GM11168 (cell line): Measurements from ENCODE around the gene RMC1.
"Not testable (repeated sequence)": the region's sequence is repeated elsewhere in the genome, so short reads cannot be mapped to it uniquely, and the experiment has no call there.

Experiments used
- in situ Hi-C: fragments of 300-500 bp; cut with MboI; formaldehyde crosslinking; loops from one replicate; pipeline ENCODE4 v1.12.0; 2022; ENCODE audit warnings: low sequenced_read_pairs; ENCODE audit not compliant: unreplicated experiment

RMC1 gene

DNA sequence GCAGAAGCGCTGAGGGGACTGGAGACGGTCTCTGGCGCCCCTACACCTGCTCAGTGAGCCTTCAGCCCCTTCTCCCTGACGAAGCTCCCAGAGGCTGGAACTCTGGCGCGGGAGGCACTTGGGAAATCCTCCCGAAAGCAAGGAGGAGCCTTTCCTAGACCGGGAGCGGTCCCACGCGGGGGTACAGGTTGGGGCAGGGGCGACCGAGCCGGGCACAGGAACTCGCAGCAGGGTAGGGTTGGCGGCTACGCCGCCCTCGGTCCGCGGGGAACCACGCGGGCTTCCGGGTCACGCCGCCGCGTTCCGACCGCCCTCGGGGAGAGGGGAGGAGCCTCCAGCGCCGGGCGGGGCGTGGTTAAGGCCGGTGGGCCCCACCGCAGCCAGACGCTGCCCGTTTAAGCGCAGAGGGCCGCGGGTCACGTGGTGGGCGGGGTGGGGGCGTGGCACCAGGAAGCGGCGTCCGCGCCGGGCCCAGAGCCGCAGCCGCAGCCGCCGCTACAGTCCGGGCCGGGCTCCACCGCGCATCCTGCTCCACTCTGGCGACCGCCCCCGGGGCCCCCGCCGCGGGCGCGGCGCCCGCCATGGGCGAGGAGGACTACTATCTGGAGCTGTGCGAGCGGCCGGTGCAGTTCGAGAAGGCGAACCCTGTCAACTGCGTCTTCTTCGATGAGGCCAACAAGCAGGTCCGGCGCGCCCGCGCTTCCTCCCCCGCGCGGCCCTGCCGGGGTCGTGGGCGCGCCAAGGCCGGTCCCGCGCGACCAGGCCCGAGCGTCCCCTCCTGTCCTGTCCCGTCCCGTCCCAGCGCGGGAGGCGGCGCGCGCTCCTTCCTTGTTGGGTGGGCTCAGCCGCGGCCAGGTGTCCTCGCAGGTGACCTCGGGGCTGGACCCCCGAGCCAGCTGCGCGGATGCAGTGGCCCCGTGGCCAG is at the start of gene RMC1:
Gene RMC1 (plus strand): TSS at position 474 of the 925 bp plus-strand sequence. CDS start 108 bp downstream, at position 582.
- in situ Hi-C loops, result no loop called here

- in situ Hi-C loops, result no loop called here
Observed at GRCh38 chr18:23453680-23454058, 49.6 kb upstream of the RMC1 start.

DNA sequence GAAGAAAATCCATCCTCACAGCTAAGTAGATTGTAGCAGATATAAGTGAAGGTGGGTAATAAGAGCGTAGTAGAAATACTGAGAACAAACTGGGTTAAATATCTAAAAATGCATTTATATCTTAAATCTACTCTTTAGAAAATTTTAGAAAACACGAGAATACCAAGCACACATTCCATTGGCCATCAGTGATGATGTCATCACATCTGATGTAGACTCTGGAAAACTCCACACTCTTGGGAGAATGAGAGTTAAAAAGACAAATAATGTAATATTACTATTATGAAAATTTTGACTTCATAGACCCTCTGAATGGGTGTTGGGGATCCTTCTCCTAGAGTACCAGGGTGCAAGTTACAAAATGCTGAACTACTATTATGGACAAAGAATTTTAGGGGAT is 46.5 kb upstream of the RMC1 start:
- in situ Hi-C loops, result no loop called here

DNA sequence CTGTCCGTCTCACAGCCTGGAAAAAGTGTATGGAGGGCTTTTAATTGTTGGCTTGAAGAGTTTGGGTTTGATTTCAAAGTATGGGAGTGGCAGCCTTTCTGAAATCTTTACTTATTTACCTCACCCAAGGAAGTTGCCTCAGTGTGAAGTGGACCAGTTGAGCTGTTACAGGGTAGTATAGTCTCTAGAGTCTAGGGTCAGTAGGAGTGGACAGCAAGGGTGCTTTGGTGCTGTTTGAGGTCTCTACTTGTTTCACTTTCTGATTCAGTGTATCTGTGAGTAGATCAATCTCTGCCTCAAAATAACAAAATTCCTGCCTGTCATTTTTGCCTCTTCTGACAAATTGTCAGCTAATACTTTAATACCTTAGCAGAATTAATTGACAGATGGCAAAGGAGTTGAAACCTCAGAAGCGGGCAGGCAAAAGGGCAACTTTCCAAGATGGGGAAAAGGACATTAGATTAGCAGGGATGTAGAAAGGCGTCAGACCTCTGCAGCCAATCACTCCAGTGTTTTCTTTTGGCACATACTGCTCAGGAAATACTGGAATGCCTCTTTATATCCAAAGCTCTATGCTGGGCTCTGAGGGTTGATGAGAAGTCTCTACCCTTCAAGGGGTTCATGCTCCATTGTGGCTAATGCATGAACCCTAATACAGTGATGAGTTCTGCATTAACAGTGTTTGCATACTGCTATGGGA is 44.3 kb upstream of the RMC1 start:
- in situ Hi-C loops, result no loop called here

DNA sequence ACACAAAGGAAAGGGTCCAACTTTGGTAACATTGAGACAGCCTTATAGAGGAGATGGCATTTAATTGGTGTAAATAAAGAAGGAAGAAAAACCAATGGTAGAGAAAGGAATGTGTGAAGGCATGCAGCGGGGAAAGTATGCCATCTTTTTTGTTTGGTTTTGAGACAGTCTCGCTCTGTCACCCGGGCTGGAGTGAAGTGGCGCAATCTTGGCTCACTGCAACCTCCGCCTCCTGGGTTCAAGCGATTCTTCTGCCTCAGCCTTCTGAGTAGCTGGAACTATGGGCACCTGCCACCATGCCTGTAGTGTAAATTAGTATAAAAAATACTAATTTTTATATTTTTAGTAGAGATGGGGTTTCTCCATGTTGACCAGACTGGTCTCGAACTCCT is 43.8 kb upstream of the RMC1 start:
- in situ Hi-C loops, result no loop called here

- in situ Hi-C loops, result no loop called here
Observed at GRCh38 chr18:23460285-23461273, 42.7 kb upstream of the RMC1 start.

- in situ Hi-C loops, result no loop called here
Observed at GRCh38 chr18:23462876-23463275, 40.4 kb upstream of the RMC1 start.

DNA sequence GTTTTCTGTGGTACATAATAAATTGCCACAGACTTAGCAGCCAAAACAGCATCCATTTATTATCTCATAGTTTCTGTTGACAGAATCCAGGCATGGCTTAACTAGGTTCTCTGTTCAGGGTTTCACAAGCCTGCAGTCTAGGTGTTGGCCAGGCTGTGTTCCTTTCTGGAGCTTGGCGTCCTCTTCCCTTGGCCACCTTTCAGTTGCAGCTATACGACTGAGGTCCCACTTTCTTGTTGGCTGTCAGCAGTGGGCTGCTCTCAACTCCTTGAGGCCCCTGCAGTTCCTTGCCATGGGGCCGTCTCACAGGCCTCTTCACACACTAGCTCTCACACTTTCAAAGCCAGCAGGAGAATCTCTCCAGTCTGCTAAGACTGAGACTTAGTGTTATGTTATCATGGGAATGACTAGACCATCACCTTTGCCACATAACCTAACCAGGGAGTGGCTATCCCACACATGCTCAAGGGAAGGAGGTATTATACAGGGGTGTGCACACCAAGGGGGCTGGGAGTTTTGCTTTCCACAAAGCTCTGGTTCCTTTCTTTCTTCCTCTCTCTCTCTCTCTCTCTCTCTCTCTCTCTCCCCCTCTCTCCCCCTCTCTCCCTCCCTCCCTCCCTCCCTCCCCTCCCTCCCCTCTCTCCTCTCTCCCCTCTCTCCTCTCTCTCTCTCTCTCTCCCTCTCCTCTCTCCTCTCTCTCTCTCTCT is 34.4 kb upstream of the RMC1 start:
- in situ Hi-C loops, result no loop called here

DNA sequence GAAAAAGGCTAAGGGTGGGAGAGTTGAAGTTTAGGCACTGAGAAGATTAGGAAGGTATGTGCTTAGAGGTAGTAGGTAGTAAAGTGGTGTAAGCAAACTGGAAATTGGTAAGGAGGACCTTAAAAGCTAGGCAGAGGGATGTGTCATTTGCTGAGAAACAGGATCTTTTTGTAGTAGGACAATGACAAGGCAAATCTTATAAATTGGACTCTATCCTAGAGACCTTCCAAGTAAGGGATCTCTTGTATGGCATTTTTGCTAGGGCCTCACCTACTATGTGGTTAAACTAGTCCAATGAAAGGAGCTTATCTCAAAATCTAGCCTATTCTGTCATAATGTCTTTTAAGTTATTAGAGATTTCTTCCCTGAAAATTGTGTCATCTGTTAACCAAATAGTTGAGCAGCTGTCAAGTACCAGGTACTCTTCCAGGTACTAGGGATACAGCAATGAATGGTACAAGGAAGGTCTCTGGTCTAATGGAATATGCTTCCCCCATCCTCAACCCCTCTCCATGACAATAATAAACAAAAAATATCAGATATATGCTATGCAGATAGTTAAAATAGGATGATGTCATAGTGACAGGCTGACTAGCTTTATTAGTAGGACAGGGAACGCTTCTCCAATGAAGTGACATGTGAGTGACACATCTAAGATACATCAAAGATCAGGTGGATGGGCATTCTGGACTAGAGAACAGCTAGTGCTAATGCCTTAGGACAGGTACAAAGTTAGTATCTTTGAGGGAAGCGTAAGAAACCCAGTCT is 32.5 kb upstream of the RMC1 start:
- in situ Hi-C loops, result no loop called here

GRCh38 chr18:23471486-23471885 is 31.8 kb upstream of the RMC1 start:
- in situ Hi-C loops, result no loop called here

- in situ Hi-C loops, result no loop called here
Observed at GRCh38 chr18:23479829-23480505, 23.3 kb upstream of the RMC1 start.

DNA sequence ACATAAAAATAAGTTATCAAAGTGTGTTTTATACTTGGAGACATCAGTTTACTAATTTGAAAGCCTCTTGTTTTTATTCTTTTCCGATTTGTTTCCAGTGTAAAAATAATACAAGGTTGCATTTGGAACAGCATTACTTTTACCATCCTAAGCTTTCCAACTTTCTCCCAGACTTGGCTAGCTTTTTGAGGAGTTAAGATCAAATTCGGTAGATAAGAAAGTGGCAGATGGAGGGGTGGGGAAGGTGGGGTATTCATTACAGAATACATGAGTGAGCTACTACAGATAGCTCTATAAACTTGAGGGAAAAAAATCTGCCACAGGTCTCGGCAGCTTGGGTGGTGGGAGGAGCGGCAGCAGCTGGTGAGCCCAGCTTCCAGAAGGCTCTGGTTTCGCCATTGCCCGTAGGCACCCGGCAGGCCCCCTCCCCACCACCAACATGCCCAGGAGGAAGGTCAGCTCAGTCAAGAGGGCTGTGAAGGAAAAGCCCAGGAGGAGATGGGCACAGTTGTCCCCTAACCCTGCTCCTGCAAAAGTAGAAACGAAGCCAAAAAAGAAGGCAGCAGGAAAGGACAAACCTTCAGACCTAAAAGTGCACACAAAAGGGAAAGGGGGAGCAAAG is 18.6 kb upstream of the RMC1 start:
- in situ Hi-C loops, result no loop called here

GRCh38 chr18:23485386-23485785 is 17.9 kb upstream of the RMC1 start:
- in situ Hi-C loops, result no loop called here

DNA sequence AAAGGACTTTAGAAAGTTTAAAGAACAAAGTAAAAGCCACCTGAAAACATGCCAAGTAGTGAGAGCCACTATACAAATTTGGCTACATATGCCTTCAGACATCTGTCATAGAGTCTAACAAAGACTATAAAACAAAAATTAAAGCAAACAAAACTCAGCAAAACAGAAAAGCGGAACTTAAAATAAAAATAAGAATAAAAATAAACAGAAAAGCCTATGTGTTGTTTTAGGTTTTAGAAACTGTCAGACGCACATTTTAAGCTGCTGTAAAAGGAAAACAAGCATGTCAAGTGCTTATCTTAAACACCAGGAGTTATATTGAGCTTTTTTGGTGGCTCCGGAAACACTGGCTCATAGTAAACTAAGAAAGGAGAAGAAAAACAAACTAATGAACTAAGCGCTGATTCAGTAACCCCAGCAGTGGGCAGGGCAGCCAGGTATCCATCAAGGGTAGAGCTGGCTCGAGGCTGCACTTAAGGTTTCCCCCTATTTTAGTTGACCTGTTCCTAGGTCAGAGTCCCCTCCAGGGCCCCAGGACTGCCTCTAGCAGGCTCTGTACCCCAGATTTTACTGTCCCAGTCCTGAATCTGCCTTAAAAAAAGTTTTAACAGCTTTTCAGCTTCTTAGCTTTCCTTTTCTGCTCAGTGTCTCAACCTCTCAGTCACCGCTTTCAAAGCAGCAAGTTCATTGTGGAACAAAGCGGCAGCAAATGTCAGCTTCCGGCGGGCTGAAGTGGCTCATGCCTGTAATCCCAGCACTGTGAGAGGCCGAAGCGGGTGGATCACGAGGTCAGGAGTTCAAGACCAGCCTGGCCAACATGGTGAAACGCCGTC is 15.4 kb upstream of the RMC1 start:
- in situ Hi-C loops, result no loop called here

GRCh38 chr18:23489586-23489985 is 13.7 kb upstream of the RMC1 start:
- in situ Hi-C loops, result not testable (repeated sequence)

DNA sequence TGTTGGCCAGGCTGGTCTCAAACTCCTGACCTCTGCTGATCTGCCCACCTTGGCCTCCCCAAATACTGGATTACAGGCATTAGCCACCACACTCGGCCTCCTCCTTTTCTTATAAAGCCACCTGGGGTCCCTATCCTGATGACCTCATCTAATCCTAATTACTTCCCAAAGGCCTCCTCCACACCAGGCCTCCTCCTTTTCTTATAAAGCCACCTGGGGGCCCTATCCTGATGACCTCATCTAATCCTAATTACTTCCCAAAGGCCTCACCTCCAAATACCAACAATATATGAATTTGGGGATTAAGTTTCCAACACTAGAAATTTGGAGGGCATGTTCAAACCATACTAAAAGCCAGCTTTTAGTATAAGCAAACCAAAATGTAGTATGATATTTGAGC is 9.7 kb upstream of the RMC1 start:
- in situ Hi-C loops, result no loop called here

DNA sequence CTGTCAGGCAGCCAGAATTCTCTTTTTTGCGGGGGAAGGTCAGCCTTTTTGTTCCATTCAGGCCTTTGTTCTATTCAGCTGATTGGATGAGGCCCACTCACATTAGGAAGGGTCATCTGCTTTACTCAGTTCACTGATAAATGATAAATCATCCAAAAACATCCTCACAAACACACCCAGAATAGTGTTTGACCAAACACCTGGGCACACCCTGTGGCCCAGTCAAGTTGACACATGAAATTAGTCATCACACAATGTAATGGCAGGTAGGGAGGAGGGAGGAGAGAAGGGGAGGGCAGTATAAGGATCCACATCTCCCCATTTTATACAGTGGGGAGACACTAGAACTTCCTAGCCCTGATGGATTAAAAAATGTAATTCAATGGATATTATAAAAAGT is 8.3 kb upstream of the RMC1 start:
- in situ Hi-C loops, result no loop called here
